ENCODE results near the gene TLCD2.
"Not testable (repeated sequence)": the region's sequence is repeated elsewhere in the genome, so short reads cannot be mapped to it uniquely, and the experiment has no call there.

- TF ChIP-seq, protein P1, sequence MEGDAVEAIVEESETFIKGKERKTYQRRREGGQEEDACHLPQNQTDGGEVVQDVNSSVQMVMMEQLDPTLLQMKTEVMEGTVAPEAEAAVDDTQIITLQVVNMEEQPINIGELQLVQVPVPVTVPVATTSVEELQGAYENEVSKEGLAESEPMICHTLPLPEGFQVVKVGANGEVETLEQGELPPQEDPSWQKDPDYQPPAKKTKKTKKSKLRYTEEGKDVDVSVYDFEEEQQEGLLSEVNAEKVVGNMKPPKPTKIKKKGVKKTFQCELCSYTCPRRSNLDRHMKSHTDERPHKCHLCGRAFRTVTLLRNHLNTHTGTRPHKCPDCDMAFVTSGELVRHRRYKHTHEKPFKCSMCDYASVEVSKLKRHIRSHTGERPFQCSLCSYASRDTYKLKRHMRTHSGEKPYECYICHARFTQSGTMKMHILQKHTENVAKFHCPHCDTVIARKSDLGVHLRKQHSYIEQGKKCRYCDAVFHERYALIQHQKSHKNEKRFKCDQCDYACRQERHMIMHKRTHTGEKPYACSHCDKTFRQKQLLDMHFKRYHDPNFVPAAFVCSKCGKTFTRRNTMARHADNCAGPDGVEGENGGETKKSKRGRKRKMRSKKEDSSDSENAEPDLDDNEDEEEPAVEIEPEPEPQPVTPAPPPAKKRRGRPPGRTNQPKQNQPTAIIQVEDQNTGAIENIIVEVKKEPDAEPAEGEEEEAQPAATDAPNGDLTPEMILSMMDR (IDR thresholded peaks at IDR 0.05; ENCODE audit: low read depth, low read length) = not testable (repeated sequence)
- not testable (repeated sequence) for TF ChIP-seq EZH2phosphoT487 (IDR thresholded peaks at IDR 0.05; ENCODE audit: low read depth)
Observed at GRCh38 chr17:1652794-1653193, 57.4 kb downstream of the TLCD2 start.
